NOMO-1 (cell line): ENCODE results near the gene XRCC3.

Source experiments
- DNase-seq, 2 experiments: peaks; one replicate each; lab custom pipeline; 2025; ENCODE audit not compliant: unreplicated experiment in 2 of 2; lab: John Stamatoyannopoulos, UW

The XRCC3 gene

DNA sequence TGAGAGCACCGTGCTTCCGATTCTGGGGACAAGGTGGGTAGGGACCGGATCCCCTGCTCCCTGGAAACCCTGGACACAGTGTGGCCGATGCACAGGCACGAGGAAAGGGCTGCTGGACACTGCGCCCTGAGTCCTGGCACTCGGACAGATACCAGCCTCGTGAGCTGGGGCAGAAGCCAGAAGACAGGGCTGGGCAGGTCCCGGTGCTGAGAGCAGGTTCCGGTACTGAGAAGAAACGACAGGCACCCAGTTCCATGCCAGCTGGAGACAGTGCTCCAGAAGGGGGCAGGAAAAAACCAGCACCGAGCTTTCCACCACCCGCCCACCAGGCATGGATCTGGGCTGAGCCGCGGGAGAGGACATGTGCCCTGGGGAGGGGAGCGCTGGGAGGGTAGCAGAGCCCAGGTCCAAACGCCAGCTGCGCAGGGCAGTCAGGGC is 6.5 kb downstream of the XRCC3 start:
- no peak for DNase-seq

DNA sequence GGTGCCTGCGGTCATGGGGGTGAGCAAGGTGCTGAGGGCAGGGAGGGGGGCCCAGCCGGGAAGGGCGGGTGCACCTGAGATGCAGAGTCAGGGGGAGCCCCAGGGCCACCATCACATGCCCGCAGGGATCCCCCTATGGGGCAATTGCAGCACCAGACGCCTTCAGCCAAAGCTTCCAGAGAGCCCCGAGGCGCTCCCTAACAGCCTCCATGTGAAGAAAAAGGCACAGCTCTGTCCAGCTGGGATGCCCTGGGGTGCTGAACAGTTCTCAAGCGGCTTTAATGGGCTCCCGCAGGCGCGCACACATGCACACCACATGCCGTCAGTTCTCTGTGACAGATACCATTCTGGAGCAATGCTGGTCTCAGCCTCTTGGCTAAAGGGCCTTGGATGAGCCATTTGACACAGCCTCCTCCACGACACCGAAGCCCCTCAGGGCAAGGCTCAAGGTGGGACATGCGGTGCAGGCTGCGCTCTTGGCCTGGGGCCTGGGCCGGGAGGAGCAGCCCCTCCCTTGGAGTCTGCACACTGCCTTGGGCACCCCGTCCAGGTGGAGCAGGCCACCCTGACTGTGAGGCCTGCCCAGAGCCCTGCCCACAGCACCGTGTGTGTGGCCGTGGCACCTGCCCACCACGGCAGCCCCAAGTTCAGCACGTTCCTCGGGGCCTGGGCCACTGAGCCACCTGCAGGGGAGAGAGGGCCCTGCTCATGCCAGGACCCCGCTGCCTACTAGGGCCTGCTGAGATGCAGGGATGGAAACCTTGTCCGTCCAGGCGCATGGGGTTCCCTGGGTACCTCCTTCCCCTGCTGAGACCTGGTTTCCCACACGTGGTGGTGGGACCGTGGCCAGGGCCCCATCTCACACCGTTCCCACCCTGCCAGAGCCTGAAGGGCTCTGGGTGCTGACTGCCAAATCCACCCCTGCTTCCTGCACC is 7.7 kb downstream of the XRCC3 start:
- no peak for DNase-seq

DNA sequence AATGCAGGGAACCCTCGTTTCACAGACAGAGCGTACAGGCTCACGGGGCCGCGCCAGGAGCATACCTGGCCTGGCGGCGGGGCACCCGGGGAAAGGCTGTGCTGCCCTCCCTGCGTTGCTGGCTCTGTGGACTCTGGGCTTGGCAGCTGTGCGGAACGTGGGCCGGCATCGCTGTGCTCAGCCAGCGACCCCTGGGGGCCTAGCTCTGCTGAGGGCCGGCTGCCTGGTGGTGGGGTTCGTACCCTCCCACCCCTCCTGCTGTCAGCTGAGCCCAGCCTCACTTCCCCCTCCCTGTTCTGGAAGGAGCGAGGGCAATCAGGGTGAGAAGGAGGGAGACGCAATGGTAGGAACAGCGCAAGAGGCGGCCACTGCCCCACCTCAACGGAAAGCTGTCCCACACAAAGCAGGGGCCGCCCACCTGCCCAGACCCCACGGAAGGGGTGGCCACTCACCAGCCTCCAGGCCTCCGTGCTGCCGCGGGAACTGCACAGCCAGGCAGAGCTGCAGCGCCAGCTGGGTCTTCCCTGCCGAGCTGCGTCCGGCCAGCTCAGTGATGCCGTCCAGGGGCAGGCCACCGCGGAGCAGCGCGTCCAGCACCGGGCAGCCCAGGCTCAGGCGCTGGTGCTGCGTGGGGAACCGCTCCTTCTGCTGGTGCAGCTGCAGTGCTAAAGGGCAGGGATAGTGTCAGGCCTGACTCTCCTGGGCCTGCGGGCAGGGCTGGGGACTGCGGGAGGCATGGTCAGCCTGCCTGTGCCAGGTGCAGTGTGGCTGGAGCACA is 8.5 kb downstream of the XRCC3 start:
- DNase-seq = no peak

GRCh38 chr14:103705504-103706284 is 9.6 kb downstream of the XRCC3 start:
- DNase-seq = no peak

DNA sequence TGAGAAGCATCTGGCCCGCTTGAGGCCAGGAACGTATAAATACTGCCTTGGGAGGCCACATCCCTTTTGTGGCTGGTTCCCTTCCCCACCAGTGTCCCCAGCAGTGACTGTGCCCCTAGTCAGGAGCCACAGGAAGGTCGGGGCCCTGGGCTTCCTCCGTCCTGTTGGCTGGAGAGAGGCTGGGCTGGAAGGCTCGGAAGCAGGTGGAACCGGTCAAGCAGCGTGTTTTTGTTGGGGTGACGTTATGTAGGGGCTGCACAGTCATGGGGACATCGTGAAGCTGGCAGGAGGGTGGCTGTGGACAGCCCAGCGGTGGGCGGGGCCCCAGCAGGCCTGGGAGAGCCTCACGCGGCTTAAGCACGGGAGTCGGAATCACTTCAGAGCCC is 10.1 kb downstream of the XRCC3 start:
- DNase-seq = no peak

GRCh38 chr14:103704708-103705107 is 10.5 kb downstream of the XRCC3 start:
- no peak for DNase-seq

GRCh38 chr14:103703433-103704385 is 11.5 kb downstream of the XRCC3 start:
- DNase-seq = no peak

DNA sequence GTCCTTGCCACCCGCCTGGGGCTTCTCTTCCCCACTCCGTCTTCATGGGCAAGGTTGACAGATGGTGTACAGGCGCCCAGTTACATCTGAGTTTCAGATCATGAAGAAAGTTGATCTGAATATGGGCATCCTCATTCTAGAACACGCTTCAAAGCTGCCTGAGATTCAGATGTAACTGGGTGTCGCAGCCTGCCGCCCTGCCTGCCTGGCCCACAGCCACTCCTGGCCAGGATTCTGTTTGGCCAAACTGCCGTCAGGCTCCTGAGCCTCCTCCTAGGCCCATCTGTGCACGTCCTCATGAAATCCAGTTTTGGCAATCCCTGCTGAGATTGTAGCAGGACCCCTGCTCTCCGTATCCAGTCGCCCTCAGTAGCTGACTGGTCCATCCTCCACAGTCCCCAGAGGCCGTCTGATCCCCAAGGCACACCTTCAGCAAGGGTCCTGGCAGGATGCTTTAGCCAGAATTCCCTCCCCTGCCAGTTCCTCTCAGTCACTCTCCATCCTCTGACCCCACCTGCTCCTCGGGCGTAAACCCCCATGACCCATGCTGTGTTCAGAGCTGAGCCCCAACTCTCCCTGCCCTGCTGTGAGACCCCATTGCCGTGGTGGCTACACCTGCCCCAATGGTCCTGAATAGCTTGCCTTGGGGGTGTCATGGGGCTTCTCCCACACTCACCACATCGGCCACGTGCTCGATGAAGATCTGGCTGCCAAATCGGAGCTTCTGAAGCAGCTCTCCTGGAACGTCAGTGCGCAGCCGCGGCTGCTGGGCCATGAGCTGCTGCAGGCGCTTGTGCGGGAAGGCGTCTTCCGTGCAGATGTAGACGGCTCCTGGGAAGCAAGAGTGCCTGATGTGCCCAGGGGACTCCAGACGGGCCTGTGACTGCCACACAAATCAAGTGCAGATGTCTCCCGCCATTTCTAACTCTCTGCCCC is 12.5 kb downstream of the XRCC3 start:
- no peak for DNase-seq

- no peak for DNase-seq
Observed at GRCh38 chr14:103702095-103702494, 13.2 kb downstream of the XRCC3 start.

DNA sequence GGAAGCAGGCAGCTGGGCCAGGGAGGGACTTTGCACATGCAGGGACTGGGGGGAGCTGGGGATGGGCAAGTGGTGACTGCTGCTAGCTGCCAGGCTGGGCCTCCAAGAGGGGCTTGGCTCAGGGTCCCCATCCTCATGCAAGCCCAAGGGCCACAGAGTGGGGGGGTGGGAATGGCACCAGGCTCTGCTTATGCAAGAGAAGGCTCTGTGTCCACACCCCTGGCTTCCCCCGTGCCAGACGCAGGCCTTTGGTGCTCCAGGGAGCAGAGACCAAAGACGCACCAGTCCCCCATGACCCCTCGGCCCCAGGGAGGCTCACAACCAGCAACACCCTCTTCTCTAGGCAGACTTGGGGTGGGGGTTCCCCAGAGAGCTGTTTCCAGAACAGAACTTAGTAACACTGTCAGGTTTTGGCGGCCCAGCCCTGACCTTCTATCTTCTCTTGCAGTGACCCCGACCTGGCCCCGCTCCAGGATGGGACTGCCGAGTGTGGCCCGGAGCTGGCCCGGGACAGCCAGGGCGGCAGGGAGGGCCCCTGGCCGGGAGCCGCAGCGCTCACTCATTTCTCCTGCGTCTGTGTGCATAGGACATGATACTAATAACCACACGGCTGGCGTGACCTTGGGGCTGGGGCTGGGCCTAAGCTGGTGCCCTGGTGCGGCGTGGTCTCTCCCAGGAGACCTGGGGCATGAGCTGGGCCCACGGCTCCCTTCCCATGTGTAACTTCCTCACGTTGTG is 14.3 kb downstream of the XRCC3 start:
- DNase-seq = no peak

- DNase-seq = no peak
Observed at GRCh38 chr14:103699901-103700752, 15.1 kb downstream of the XRCC3 start.

DNA sequence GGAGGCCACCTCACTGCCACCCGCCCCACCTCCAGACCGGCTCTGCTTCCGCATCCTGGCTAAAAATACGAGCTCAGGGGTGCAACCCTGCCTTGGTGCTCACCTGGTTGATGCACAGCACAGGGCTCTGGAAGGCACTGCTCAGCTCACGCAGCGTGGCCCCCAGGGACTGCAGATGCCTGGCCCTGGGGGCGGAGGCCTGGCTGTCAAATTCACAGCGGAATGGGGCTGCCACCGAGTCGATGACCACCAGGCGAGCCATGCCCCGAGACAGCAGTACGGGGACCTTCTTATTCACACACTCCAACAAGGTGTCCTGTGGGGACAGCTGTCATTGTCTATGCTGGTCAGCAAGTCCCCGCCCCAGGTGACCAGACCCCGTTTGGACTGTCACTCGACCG is 16.0 kb downstream of the XRCC3 start:
- no peak for DNase-seq

DNA sequence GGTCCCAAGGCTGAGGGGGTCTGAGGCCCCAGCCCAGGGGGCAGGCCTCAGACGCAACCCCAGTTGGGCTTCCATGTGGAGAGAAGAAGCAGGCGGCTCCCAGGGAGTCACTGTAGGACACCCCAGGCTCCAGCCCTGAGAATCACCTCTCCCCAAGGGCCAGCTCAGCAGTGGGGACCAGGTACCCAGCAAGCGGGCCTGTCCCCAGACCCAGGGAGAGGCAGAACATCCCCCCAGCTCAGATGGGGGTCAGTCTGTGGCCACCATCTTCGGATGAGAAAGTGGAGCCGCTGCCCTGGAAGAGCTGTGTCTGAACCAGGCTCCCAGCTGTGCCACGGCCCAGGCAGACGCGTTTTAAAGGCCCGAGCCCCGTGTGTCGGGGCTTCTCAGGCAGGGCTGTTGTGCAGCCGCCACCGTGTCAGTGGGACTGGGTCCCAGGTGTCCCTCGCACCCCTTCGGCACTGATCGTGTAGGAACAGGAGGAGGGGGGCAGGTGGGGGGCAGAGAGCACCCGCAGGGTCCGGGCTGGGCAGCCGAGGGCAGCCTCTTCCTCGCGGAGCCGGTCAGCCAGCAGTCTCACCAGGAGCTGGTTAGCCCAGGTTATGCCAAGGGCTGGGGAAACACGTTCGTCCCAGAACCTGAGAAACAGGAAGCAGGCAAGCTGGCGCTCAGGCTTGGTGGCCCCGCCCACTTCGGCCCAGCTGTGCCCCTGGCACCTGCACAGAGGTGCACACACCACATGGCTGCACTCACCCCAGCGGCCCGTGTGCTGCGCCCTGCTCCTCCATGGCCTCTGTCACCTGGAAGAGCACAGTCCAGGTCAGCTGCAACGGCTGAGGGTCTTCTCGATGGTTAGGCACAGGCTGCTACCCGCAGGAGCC is 16.6 kb downstream of the XRCC3 start:
- DNase-seq = no peak

- no peak for DNase-seq
Observed at GRCh38 chr14:103697603-103698379, 17.5 kb downstream of the XRCC3 start.

GRCh38 chr14:103697206-103697602 is 18.0 kb downstream of the XRCC3 start:
- DNase-seq = no peak
